A673 (cell line): ENCODE data around the gene ZNF860.

Experiments used
- CTCF ChIP-seq: fragments of 300-800, 200-600 bp; sonication (generic); conservative IDR thresholded peaks from 2 replicates; pipeline ENCODE4 v1.5.1; 2017; ENCODE audit warnings: low read depth, mild to moderate bottlenecking, antibody characterized with exemption, low read length, moderate library complexity, mixed read lengths
- EZH2 ChIP-seq: fragments of 200-600 bp; sonication (generic); IDR thresholded peaks from 2 replicates; pipeline ENCODE4 v1.6.1; 2017; ENCODE audit warnings: borderline replicate concordance, low read depth, mild to moderate bottlenecking, mixed read lengths, antibody characterized with exemption, low read length; ENCODE audit not compliant: poor library complexity, severe bottlenecking

GRCh38 chr3:31934866-31935265 lies 46.7 kb upstream of the ZNF860 start:
- TF ChIP-seq CTCF (no peak), EZH2 (no peak)
